NCI-H146 (cell line): ENCODE results near the gene HMCN1.
"Not testable (repeated sequence)": the region's sequence is repeated elsewhere in the genome, so short reads cannot be mapped to it uniquely, and the experiment has no call there.

ENCODE experiments used
- DNase-seq: peaks from one replicate; lab custom pipeline; 2025; lab: John Stamatoyannopoulos, UW

Gene HMCN1

DNA sequence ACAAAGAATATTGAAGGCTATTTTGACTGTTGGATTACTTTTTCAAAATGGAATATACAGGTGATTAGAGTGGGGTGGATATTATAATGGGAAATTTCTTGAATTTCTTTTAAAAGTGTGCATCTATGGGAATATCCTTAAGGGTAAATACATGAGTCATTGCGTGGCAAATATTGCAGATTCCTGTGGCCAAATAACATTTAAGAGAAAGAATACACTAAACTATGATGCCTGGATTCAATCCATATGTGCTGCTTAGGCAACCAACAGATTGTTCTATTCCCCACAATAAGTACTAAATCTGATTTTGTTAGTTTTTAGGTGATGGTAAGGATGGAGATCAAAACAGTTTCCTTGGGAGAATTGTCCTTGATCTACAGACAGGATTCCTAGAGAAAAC lies 119.5 kb downstream of the HMCN1 start:
- no peak for DNase-seq

GRCh38 chr1:185856482-185856881 lies 122.3 kb downstream of the HMCN1 start:
- no peak for DNase-seq

GRCh38 chr1:185857442-185857841 lies 123.3 kb downstream of the HMCN1 start:
- DNase-seq, result no peak

DNA sequence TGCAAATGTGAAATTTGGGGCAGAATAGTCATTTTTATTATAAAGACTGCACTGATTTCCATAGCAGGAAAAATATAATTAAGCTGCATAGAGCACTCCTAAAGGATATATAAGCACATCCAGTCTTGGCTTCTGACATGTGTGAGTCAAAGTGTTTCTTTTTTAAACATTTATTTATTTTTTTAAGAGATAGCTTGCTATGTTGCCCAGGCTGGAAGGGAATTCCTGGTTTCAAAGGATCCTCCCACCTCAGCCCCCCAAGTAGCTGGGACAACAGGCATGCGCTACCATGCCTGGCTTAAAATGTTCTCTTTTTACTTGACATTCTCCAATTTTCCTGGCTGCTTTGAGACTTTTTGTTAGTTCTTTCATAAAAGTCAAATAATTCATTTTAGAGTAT lies 126.1 kb downstream of the HMCN1 start:
- no peak for DNase-seq

- no peak for DNase-seq
Observed at GRCh38 chr1:185860859-185861258, 126.7 kb downstream of the HMCN1 start.

DNA sequence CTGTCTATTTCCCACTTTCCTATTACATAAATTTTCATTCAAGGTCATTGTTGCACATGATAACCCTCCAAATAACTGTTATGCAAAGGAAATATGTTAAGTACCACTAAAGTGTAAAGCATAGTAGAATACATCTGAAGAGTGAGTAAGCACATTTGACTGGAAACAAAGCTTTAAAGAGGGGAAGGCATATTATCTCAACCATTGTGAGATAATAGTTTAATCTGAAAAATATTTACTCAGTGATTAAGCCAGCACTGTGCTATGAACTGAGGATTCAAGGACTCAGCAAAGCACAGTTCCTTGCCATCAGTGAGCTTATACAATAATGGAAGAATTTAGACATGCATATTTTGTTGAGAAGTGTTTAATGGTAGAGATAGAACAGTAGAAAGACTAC lies 127.4 kb downstream of the HMCN1 start:
- DNase-seq, result no peak

- no peak for DNase-seq
Observed at GRCh38 chr1:185862235-185862634, 128.0 kb downstream of the HMCN1 start.

GRCh38 chr1:185864331-185864730 lies 130.1 kb downstream of the HMCN1 start:
- DNase-seq, result no peak

DNA sequence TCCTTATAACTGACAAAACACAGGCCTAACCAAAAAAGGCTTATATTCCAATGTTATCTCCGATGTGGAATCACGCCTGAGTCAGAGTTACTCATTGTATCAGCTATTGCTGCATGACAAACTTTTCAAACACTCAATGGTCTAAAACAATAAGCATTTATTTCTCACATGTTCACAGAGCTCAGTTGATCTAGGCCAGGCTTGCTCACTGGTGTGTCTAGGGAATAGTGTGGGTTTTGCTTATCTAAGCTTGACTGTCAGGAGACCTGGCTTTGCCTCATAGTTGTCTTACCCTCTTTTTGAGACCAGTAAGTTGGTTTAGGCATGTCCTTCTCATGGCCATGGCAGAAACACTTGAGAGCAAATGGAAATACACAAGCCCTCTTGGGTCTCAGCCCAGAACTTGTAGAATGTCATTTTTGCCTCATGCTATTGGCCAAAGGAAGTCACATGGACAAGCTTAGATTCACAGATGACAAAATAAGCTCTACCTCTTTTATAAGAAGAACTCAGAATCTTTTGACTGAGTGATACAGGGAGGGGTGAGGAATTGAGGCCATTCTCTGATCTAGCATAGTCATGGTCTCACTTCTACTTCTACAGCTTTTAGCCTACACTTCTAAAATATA lies 130.8 kb downstream of the HMCN1 start:
- no peak for DNase-seq

DNA sequence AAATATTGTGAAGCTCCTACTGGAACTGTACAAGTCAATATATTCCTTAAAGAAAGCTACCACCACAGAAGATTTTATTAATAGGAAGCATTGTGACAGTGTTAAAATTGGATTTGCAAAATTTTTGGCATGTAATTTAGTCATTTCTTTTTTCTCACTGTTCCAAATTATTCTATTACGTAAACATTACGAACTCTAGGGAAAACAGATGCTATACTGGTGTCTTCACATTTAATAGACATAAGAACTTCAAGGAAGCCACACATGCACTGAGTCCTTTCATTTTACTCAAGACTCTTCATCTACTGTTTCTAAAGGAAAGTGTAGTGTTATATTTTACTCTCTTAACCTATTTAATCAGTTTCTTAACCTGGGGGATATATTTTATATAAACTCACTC lies 135.4 kb downstream of the HMCN1 start:
- no peak for DNase-seq

- DNase-seq, result no peak
Observed at GRCh38 chr1:185871627-185872150, 137.5 kb downstream of the HMCN1 start.

DNA sequence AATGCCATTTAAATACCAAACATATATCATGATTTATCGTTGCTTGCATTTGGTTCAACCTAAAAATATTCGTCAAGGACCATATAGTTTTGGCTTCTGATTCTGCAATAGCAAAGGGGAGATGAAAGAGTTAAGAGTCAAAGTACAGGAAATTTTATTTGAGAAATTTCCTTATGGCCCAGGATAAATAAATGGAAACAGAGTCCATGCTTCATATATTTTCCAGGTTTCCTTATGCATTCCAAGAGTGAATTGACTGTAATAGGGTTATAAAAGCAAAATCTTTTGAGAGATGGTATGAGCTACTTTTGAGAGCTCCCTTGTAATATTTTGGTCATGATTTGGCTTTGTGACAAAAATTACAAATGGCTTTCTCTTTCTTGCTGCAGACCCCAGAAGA lies 140.1 kb downstream of the HMCN1 start:
- DNase-seq, result no peak

DNA sequence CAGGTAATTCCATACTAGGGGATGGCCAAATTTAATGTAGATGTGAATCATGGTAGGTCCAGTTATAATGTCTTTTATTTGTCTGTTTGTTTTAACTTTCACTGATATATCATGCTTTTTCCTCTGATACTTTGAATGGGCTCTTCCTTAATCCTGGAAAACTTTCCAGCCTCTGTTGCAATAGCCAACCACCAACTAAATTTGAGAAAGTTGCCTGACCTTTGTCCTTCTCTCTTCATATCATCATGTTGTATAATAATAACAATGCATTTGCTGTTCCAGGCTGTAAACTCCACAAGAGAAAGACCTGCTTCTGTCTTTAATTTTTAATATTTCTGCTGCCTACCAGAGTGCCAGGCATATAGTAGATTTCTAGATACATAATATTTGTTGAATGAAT lies 146.1 kb downstream of the HMCN1 start:
- no peak for DNase-seq

- no peak for DNase-seq
Observed at GRCh38 chr1:185880779-185881333, 146.7 kb downstream of the HMCN1 start.

- DNase-seq, result no peak
Observed at GRCh38 chr1:185886046-185886445, 151.9 kb downstream of the HMCN1 start.

DNA sequence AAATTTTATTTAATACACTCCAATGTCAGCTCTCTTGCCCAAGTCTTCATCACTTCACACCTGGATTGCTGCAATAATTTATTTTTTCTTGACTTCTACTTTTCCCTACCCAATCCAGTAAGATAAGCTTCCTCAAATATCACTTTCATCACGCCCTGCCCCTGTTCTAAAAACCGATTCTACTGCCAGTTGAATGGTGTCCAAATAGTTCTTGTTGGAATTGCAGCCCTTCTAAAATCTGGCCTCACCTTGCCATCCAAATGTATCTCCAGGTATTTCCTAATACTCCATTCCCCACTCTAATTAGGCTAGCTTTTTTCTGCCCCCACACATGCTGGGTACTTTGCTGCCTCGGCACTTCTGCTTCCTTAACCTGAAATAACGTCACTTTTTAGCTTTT lies 152.5 kb downstream of the HMCN1 start:
- DNase-seq, result no peak

DNA sequence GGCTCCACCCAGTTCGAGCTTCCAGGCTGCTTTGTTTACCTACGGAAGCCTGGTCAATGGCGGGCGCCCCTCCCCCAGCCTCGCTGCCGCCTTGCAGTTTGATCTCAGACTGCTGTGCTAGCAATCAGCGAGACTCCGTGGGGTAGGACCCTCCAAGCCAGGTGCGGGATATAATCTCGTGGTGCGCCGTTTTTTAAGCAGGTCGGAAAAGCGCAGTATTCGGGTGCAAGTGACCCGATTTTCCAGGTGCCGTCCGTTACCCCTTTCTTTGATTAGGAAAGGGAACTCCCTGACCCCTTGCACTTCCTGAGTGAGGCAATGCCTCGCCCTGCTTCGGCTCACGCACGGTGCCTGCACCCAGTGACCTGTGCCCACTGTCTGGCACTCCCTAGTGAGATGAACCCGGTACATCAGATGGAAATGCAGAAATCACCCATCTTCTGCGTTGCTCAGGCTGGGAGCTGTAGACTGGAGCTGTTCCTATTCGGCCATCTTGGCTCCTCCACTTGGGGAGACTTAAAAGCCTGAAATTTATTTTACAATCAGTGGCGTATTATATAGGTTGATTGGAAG lies 158.7 kb downstream of the HMCN1 start:
- not testable (repeated sequence) for DNase-seq

DNA sequence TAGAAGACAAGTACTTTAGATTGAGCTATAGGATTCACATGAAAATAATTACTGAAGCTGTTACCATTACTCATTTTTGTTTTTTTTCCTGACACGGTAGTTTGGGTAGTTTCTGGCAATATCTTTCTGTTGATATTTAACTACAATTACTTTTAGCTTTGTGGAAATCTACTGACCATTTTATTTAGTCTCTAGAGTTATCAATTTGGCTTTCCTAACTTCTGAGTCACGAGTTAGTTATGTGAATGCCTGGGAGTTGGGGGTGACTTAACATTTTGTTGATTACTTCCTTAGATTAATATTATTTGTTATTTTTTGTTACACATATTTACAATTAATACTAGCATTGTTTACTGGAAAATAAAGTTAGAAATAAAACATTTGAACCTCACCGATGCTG lies 160.6 kb downstream of the HMCN1 start:
- no peak for DNase-seq

DNA sequence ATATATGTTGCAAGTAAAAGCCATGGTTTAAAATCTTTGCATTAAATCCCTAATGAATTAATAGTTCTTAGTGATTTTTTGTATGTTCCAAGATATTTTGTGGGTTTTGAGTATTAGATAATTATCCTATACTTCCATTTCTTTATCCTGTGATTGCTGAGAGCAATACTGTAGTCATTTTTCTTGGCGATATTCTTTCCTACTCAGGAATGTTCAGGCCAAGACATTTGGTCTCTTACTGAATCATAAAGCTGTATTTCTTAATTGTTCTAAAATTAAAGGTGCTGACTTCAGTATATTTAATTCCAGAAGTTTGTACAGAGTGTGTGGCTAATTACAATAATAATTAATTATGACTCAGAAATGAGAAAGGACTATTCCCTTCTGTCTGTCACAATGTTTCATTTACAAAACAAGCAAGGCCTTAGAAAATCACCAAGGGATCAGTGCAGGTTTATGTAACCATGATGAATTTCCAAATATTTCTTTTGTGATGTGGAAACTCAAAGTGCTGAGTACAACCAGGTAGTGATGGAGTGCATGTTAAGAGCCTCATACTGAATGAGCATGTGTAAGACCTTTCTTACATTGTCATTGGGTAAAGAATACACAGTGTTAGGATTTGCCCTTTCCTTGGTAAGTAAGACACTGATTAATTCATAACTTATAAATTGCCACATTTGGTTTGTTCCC lies 161.2 kb downstream of the HMCN1 start:
- DNase-seq, result no peak

GRCh38 chr1:185896863-185897262 lies 162.7 kb downstream of the HMCN1 start:
- DNase-seq, result no peak

- no peak for DNase-seq
Observed at GRCh38 chr1:185906186-185906585, 172.0 kb downstream of the HMCN1 start.

DNA sequence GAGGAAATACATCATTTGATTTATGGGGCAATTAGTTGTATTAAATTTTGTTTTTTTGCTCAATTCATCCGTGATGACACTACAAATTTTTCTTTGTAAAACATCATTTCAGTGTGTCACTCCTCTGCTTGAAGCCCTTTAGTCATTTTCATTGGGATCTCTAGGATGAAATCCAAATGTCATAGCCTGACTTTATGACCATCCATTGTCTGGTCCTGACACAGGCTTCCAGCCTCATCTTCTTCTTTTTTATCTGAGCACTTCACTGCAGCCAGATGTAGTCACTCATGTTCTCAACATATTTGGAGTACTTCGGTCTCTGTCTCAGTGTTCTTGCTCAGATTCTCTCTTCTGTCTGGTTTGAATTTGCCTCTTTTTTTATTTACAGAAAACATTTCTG lies 173.1 kb downstream of the HMCN1 start:
- no peak for DNase-seq

GRCh38 chr1:185911978-185912377 lies 177.8 kb downstream of the HMCN1 start:
- DNase-seq, result no peak
